NCI-H2227 treated with DMSO at 0.1 percent for 48 hours (cell line): ENCODE results near the gene ATP10B.
"Not testable (repeated sequence)": the region's sequence is repeated elsewhere in the genome, so short reads cannot be mapped to it uniquely, and the experiment has no call there.

ENCODE experiments used
- DNase-seq: peaks from one replicate; lab custom pipeline; 2025; lab: John Stamatoyannopoulos, UW

The ATP10B gene

DNA sequence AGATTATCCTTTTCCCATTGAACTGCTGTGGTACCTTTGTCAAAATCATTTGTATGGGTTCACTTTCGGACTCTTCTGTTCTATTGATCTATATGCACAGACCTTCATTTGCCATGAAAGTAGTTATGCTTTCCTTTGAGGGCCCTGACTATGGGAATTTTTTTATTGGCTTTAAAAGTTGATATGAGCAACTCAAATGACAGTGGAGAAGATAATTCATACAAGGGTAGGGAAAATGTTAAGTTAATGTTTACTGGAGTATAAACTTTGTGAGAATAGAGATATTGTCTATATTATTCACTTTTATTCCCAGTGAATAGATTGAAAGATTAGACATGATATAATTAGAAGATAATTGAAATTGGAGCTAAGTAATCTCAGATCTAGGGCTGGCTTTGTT is 94.8 kb downstream of the ATP10B start:
- no peak for DNase-seq

- DNase-seq, result no peak
These were observed 100.9 kb downstream of the ATP10B start for GRCh38 chr5:160750938-160751657.

GRCh38 chr5:160749682-160750081 is 102.3 kb downstream of the ATP10B start:
- DNase-seq, result no peak

- DNase-seq, result no peak
These were observed 103.0 kb downstream of the ATP10B start for GRCh38 chr5:160749026-160749425.

DNA sequence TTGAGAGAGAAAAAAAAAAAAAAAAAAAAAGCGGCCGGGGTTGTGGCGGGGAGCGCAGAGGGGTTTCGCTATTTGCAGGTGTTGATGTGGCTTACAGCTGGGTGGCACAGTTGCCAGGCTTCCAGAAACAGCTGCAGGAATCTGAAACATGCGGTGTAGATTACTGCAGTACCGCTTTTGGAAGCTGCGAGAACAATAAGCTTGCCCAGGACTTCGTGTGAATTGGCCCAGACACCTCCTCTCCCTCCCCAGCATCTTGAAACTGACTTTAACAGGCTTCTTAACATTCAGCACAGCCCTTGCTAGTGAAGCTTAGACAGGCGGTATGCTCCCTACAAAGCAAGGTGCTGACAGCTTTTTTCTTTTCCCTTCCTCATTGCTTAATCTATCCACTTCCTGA is 104.0 kb downstream of the ATP10B start:
- DNase-seq, result no peak

DNA sequence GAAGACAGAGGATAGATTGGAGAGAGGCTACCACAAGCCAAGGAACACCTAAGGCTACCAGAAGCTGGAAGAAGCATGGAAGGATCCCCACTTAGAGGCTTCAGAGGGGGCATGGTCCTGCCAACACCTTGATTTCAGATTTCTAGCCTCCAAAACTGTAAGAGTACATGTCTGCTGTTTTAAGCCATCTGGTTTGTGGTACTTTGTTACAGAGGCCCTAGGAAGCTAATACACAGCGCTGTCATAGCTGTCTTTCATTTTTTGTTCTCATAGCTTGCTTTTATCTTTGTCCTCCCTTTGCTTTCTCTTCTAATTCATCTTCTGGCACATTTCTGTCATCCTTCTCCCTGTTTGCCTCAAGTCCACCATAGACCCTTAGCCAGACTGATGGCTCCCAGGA is 104.5 kb downstream of the ATP10B start:
- DNase-seq, result no peak

- no peak for DNase-seq
These were observed 107.5 kb downstream of the ATP10B start for GRCh38 chr5:160744268-160745101.

DNA sequence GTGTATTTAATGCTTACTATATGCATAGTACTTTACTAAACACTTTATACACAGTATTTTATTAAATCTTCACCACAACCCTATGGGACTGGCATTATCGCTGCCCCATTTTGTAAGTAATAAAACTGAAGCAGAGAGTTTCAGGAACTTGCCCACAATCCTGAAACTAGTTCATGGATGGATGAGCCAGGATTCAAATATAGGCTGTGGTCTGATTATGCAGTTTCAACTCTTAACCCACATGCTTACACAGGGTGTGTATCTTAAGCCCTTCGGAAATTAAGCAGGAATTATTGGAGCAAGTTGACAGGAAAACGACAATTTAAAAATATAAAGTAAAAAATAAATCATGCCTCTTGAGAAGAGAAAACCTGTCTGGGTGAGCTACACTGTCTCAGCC is 109.0 kb downstream of the ATP10B start:
- DNase-seq, result no peak

- DNase-seq, result no peak
These were observed 109.6 kb downstream of the ATP10B start for GRCh38 chr5:160742446-160742845.

DNA sequence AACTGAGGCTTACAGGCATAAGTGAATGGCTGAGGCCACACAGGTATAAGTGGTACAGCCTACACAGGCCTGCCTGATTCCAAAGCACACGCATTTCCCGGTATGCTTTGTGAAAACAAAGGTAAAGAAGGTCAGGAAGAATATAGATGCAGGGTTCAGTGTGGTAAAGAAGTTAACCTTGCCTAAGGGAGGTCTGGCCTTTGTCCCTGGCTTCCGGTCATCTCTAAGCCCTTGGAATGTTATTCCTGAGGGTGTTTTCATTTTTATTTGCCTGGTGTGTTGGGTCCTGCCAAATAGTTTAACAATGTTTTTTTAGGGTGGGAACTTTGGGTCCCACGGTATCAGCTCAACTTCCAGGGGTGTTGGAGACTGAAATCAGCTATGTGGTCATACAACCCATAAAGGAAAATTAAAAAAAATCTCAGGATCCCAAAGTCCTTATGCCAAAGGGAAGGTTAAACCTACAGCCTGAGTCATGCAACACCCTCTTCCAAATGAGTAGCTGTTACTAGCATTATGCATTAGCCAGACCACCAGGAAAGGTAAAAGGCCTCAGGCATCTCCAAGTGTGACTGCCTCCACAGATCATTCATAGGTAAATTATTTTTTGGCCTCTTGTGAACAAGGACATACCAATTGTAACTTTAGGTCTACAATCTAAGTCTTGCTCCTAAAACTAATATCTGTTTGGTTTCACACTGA is 124.6 kb downstream of the ATP10B start:
- DNase-seq, result no peak

GRCh38 chr5:160726721-160727120 is 125.3 kb downstream of the ATP10B start:
- DNase-seq, result no peak

DNA sequence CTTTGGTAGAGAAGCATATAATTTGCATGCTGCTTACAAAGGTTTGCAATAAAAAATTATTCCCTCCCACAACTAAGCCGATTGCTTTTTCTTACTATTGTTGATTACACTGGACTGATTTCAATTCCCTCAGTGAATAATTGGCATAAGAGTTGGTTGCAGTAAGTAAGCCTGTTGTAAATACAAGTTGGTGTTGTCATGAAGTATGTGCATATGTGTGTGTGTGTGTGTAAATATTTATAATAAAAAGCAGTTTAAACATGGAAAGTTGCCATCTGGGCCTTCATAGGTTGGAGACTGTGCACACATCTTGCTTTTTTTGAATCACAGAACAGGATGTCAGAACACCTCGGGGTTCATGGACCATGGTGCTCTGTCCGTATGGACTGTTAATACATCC is 131.2 kb downstream of the ATP10B start:
- no peak for DNase-seq

- not testable (repeated sequence) for DNase-seq
These were observed 136.5 kb downstream of the ATP10B start for GRCh38 chr5:160715508-160715907.

DNA sequence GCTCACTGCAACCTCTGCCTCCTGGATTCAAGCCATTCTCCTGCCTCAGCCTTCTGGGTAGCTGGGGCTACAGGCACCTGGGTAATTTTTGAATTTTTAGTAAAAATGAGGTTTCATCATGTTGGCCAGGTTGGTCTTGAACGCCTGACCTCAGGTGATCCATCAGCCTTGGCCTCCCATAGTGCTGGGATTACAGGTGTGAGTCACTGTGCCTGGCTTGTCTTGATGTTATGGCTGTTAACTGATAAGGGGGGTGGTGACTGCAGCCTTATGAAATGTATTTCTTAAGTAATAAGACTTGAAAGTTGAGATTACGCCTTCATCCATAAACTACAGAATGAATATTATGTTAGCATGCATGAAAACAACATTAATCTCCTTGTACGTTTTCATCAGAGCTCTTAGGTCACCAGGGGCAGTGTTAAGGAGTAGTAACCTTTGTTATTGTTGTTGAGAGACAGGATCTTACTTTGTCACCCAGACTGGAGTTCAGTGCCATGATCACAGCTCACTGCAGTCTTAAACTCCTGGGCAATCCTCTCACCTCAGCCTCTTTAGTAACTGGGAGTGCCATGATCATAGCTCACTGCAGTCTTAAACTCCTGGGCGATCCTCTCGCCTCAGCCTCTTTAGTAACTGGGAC is 148.3 kb downstream of the ATP10B start:
- no peak for DNase-seq

- no peak for DNase-seq
These were observed 149.1 kb downstream of the ATP10B start for GRCh38 chr5:160702934-160703333.

DNA sequence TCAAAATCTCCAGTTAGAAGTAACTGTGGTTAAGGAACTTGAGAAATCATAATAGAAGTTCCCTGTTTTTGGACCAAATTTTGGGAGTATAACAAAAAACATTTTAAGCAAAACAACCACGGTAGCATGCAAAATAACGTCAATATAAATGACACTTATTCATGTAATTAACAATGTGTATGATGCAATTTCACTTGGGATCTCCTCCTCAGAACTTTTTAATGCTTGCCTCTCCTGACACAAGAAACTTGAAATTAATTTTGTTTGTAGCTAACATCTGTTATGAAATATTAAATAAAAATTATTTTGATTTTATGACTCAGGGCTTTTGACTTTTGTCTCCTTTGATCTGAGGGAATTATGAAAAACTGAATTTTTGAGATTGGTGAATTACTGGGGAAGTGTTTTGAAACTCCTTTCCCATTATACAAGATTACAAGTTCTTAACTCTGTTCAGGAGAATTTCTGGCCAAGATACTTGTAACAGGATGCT is 149.7 kb downstream of the ATP10B start:
- no peak for DNase-seq

DNA sequence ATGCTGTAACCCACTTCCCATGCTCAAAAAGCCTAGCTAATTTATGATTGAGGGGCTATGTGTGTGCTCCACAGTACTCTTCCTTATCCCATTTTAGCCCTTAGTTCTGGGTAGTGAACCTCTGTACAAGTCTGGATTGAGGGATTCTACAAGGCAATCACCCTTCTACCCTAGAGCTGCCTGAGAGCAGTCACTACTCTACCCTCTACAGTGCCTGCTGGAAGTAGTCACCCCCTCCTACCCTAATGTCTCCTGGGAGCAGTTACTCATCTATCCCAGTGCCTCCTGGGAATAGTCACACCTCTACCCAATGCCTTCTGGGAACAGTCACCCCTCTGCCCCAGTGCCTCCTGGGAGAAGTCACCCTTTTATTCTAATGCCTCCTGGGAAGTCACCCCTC is 150.6 kb downstream of the ATP10B start:
- DNase-seq, result no peak

GRCh38 chr5:160699301-160699700 is 152.7 kb downstream of the ATP10B start:
- DNase-seq, result no peak

DNA sequence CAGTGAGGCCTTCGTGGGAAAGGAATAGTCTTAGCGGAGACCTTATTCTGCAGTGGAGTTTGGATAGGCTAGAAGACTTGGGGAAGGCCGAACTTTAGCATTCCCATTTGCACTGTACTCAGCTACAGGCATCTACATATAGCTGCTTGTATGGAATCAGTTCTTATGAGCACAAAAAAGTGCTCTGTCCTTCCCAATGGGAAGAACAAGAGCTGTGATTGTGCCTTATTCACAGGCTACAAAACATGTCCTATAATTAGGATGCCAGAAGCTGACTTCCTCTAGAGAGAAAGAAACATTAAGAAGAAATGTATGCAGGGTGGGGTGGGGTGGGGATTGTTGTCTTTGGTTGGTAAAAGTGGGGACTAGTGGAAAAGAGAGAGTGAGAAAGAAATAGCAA is 154.7 kb downstream of the ATP10B start:
- no peak for DNase-seq

GRCh38 chr5:160694896-160695295 is 157.1 kb downstream of the ATP10B start:
- DNase-seq, result no peak

DNA sequence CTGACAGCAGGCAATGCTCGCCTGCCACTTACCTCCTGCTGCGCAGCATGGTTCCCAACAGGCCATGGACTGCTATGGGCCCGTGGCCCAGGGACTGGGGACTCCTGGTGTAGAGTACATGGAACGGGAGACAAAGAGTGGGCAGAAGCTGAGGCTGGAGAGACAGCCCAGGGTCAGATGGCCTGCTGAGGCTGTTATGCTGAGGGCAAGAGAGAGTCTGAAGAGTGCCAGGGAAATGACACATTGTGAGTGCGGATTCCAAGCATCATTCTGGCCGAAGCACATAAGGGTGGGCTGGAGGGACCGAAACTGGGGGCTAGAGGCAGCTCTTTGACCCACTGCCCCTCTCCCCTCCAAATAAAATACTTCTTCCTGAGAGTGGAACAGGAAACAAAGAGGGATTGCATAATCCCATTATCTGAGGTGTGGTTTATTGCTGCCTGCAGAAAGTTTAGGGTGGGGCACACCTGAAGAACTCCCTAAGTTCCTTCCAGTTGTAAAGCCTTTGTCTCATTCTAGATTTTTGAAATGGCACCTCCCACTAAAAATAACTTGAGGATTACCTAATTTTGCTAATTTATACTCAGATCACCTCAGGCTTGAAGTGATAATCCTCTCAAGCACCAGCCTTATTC is 158.1 kb downstream of the ATP10B start:
- no peak for DNase-seq

DNA sequence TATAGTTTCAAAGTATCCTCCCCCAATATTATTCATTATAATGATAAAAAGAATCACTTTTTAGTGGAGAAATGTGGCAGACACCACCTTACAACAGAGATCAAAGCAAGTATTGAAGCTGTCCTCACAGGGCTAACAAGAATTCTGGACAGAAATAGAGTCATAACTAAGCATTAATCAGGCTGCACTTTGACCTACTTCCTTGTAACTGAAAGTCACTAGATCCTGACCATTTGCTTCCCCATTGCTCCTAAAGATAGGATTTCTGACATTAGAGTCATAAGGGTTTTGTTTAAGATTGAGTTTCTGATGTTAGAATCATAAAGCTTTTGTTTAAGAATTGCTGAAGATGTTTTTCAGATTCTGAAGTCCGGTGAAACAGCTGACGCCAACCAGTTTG is 159.7 kb downstream of the ATP10B start:
- no peak for DNase-seq
